HG03135 (cell line): ENCODE measurements around the gene MZF1.

Experiments
- ATAC-seq: cut with Tn5 transposase; IDR thresholded peaks from one replicate; pipeline ENCODE4 v1.9.1; 2021; ENCODE audit warnings: mild to moderate bottlenecking, moderate library complexity; ENCODE audit not compliant: unreplicated experiment

MZF1 gene

DNA sequence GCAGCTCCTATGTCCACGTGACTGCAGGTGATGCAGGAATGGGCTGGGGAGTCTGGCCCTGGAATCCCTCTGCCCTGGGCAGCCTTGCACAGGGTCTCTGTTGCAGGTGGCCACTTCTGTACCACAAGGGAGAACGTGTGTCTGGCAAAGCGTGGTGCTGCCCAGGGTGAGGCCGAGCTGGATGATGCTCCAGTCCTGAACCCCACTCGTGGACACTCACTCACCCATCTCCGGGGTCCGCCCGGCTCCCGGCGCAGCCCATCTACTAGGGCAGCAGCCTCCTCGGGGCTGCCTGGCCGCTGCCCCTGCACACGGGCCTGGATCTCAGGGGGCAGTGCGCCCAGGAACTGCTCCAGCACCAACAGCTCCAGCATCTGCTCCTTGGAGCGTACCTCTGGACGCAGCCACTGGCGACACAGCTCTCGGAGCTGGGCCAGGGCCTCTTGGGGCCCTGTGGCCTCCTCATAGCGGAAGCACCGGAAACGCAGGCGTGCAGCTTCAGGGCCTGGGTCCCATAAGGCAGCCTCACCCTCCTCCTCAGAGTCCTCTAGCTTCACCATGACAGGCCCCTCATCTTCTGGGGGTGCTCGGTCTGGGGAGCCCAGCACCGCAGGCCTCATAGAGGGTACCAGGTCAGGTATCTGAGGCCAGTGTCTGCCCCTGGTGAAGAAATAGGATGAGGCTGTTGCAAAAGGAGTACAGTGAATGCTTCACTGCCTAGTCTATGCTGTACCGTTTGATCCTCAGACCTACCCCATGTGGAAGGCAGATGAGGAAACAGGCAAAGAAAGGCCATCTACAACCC is 2.2 kb downstream of the MZF1 start:
- no peak for ATAC-seq

GRCh38 chr19:58569943-58570670 is 3.0 kb downstream of the MZF1 start:
- ATAC-seq = no peak

- no peak for ATAC-seq
These were observed 3.8 kb downstream of the MZF1 start for GRCh38 chr19:58569191-58569942.

DNA sequence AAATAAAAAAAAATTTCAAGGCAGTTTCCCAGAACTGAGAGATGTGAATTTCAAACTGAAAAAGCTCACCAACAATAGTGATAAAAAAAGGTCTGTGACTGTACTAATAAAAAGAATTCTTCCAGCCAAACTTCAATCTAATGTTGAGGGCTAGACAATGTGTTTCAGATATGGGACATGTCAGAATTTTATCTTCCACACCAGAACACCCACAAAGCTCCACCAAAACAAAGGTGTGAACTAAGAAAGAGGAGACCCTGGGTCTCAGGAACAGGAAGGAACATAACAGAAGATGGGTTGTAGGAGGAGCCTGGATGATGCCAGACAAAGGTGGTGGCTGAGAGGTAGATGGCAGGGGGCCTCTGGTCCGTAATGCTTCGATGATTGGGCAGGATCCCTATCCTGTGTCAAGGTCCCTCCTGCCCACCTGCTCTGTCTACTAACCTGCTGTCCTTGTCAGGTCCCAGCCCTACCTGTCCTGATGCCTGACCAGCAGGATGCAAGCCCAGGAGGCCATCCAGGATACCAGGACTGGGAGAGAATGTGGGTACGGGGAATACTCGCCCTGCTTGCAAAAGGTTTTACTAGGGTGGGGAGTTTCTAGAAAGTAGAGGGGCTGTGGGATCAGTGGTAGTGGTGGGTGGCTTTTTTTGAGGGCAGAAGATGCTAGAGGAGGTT is 4.5 kb downstream of the MZF1 start:
- ATAC-seq = no peak

- no peak for ATAC-seq
These were observed 6.1 kb downstream of the MZF1 start for GRCh38 chr19:58566989-58567388.

GRCh38 chr19:58563823-58564222 is 9.3 kb downstream of the MZF1 start:
- no peak for ATAC-seq

DNA sequence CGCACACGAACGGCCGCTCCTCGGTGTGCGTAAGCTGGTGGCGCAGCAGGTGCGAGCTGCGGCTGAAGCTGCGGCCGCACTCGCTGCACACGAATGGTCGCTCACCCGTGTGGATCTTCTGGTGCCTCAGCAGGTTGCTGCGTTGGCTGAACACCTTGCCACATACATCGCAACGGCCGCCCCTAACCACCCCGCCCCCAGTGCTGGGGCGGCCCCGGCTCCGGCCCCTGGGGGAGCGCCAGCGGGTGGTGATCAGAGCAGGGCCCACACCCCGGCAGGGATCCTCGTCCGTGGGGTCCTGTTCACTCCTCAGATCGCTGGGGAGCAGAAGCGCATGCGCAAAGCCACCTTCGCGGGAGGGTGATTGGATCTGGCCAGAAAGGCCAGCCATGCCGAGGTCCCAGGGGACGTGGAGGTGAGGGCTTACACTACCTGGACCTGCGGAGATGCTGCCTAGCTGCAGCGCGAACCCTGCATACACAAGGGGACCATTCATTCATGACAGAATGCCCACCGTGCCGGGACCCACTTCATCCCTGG is 10.0 kb downstream of the MZF1 start:
- ATAC-seq = no peak

GRCh38 chr19:58562122-58563033 is 10.8 kb downstream of the MZF1 start:
- ATAC-seq = no peak

DNA sequence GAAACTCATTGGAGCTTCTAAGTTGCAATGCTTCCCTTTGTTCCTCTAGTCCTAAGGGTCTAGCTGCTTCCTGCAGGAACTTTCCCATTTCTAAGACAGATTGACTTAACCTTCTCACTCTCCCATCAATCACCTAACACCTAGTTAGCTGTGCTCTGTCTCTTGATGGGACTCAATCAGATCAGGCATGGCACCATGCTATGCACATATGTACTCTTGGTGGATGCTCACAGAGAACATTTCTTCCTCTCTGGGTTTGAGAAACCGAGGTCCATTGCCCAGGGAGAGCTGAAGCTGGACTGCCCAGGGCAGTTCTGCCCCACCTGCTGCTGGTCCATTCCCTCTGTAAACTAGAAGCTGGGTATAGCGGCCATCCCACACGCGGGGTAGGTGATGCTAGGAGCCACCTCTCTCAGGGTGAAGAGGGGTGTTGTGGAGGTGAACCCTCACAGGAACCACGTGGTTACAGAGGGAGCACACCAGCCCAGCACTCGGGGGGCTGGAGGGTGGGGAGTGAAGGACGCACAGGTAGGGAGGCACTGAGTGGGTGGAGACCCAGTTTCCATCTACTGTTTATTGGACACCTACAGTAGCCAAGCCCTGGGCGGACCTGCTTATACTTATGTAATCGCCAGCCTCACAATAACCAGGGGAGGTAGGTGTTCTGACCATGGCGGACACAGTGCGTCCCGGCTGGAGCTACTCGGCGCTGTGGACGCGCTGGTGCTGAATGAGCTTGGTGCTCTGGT is 11.6 kb downstream of the MZF1 start:
- no peak for ATAC-seq

GRCh38 chr19:58560921-58561320 is 12.2 kb downstream of the MZF1 start:
- no peak for ATAC-seq

DNA sequence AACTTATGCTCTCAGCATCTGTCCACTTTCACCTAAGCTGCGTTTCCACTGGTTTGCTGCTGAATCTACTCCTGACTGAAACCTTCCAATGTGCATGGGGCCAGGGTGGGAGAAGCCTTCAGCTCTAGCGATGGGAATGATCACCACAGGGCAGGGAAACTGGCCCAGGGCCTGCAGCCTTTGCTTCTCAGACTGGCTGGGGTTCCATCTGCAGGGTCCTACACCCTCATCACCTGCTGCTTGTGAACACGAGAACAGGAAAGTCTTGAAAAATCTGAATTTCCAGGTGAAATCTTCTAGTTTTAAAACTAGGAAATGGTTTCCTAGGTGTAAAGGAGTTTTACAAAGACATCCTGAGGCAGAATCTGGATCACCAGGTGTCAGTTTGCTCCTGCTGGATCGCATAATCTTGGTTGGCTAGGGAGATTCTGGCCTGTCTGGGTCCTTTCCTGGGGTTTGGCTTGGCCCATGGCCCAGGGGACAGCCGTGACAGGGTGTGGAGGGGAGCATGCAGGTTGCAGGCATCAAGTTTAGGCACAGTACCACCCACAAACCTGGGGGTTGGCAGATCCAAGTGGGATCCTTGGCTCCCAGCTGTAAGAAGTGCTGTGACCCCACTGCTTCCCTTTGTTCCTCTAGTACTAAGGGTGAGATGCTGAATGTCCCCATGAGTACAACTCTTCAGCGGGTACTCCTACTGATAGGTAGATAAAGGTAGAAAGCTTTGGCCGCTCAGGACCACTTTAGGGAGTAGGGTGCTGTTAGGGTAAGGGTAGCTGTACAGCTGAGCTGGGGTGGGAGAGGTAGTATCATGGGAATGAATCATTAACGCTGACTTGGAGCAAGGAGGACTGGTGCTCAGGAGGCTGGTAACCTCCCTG is 12.9 kb downstream of the MZF1 start:
- ATAC-seq = no peak

DNA sequence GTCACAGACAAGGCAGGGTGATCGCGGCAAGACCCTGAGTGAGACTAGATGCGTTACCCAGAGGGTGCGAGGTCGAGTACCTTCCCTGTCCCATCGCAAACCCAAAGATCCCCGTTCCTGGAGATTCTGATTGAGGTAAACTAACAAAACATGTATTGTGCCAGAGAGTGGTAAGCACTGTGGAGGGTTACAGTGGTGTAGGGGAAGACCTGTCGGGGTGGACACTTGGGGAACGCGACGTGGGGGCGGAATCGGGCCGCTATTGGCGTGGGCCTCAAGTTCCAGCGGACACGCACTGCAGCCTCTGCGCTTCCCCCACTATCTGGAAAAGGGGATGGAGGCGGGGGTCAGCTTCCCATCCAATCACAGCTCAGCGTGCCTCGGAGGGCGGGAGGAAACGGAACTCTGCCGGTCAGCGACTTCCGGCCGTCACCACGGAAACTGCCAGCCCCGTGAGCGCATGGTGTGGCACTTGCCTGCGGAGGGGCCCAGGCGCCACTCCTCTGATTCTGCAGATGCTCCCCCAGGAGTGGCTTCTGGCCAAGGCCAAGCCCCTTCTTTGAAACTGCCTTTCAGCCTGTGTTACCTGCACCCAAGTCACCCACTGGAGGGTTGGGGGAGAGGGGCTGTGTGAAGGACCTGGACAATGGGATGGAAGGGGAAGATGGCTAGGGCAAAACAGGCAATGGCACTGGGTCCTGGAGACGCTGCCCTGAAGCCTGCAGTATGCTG is 13.7 kb downstream of the MZF1 start:
- ATAC-seq = no peak

- ATAC-seq = peak; percentile 52
These were observed 14.4 kb downstream of the MZF1 start for GRCh38 chr19:58558623-58559274.

DNA sequence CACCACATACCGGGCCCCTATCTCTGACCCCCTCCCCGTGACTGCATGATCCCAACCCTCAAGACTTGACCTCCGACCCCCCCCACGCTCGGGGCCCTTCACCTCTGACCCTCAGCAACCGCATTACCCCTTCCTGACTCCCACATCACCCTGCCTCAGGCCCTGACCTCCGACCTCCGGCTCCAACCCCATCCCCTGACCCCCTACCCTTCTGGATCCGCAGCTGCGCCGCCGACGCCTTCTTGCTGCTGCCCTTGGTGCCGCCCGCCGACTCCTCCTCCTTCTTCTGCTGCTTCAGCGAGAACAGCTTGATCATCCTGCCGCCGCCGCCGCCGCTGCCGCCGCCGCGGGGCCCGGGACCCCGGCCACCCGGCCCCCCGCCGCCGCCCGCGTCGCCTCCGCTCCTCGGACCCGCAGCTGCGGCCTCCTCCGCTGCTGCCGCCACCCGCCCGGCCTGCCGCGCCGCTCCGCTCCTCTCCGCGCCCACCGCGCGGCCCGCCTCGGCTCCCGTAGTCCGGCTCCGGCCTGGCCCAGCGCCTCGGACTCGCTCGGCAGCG is 15.0 kb downstream of the MZF1 start, which contains the start of gene UBE2M:
UBE2M (minus strand) TSS at position 546 of the 557 bp plus-strand sequence; CDS start at position 316, 230 bp downstream.
- peak; percentile 1 for ATAC-seq

GRCh38 chr19:58557221-58558065 is 15.7 kb downstream of the MZF1 start:
- no peak for ATAC-seq
